DOHH2 (cell line): Measurements from ENCODE around the gene CLK4.

ENCODE experiments used
- H3F3A ChIP-seq: fragments of 200-600 bp; sonication (generic), shearing (Covaris generic); 2 replicates; pipeline ENCODE4 v1.6.0; 2016; ENCODE audit warnings: antibody characterized with exemption, mild to moderate bottlenecking; ENCODE audit not compliant: control insufficient read depth, insufficient read depth
- H3K27ac ChIP-seq: fragments of 200-600 bp; sonication (generic); 2 replicates; pipeline ENCODE4 v1.5.1; 2014; ENCODE audit warnings: low read depth, mild to moderate bottlenecking, low read length, moderate library complexity
- H3K27me3 ChIP-seq: fragments of 200-600 bp; sonication (generic); 2 replicates; pipeline ENCODE4 v1.6.1; 2014; ENCODE audit warnings: mild to moderate bottlenecking, low read length, mixed read lengths; ENCODE audit not compliant: control insufficient read depth
- H3K36me3 ChIP-seq: fragments of 200-600 bp; sonication (generic); 2 replicates; pipeline ENCODE4 v1.6.1; 2014; ENCODE audit warnings: mild to moderate bottlenecking, low read length, moderate library complexity, mixed read lengths; ENCODE audit not compliant: control insufficient read depth
- H3K4me1 ChIP-seq: fragments of 200-600 bp; sonication (generic); 2 replicates; pipeline ENCODE4 v1.6.1; 2014; ENCODE audit warnings: mild to moderate bottlenecking, low read length, mixed read lengths; ENCODE audit not compliant: control insufficient read depth
- H3K4me2 ChIP-seq: fragments of 200-600 bp; sonication (generic); 2 replicates; pipeline ENCODE4 v1.6.0; 2014; ENCODE audit warnings: mild to moderate bottlenecking, low read length, moderate library complexity
- H3K4me3 ChIP-seq: fragments of 200-600 bp; sonication (generic); 2 replicates; pipeline ENCODE4 v1.5.1; 2014; ENCODE audit warnings: mild to moderate bottlenecking, low read length, mixed read lengths
- H3K79me2 ChIP-seq: fragments of 200-600 bp; sonication (generic); 2 replicates; pipeline ENCODE4 v1.6.1; 2014; ENCODE audit warnings: mild to moderate bottlenecking, low read length, mixed read lengths; ENCODE audit not compliant: control insufficient read depth
- H3K9me2 ChIP-seq: fragments of 200-600 bp; sonication (generic); replicated peaks from 2 replicates; pipeline ENCODE4 v1.6.1; 2014; ENCODE audit warnings: mild to moderate bottlenecking, low read length, mixed read lengths; ENCODE audit not compliant: control insufficient read depth
- H3K9me3 ChIP-seq: fragments of 200-600 bp; sonication (generic); 2 replicates; pipeline ENCODE4 v1.6.1; 2014; ENCODE audit warnings: antibody characterized with exemption, low read length, mixed read lengths; ENCODE audit not compliant: control insufficient read depth, insufficient read depth
- H4K20me1 ChIP-seq: fragments of 200-600 bp; sonication (generic); 2 replicates; pipeline ENCODE4 v1.6.0; 2014; ENCODE audit warnings: low read depth, mild to moderate bottlenecking, antibody characterized with exemption, low read length, moderate library complexity; ENCODE audit not compliant: control insufficient read depth, insufficient read depth
- EZH2phosphoT487 ChIP-seq: fragments of 200-600 bp; sonication (generic); IDR thresholded peaks from 2 replicates; pipeline ENCODE4 v1.6.1; 2017; ENCODE audit warnings: borderline replicate concordance, mild to moderate bottlenecking, antibody characterized with exemption, low read length, moderate library complexity, mixed read lengths
- TF ChIP-seq, protein P1 (sequence below): fragments of 200-600 bp; sonication (generic); IDR thresholded peaks from one replicate; pipeline ENCODE4 v1.5.1; 2014; ENCODE audit warnings: antibody characterized with exemption, mild to moderate bottlenecking, low read depth, low read length; ENCODE audit not compliant: poor library complexity, severe bottlenecking

Gene CLK4

DNA sequence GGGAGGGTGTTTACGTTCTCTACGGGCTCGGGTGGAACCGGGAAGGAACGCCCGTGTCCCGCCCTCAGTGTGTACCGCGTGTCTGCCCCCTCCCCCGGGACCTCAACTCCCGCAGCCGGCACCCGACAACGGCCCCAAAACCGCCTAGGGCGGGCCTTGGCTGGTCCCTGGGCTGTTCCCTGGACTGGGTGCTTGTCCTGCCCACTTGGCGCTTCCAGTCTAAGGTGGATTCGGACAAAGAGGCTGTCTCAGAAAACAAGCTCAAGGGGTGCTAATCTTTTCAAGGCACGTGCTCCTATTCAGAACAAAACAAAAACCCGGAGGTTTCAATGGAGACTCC, 379 bp upstream of the CLK4 start:
- peaks cover 35% of the 10 kb centered on the region for H3K36me3 ChIP-seq
- H3K9me3 ChIP-seq, result peaks cover 2% of the 10 kb centered on the region; the same call in 1 of the 2 replicates
- no peaks in the 10 kb centered on the region for H3K9me2 ChIP-seq
- peaks cover 4% of the 10 kb centered on the region; the same call in 1 of the 2 replicates for H4K20me1 ChIP-seq
- peaks cover 47% of the 10 kb centered on the region for H3K79me2 ChIP-seq
- peaks cover 5% of the 10 kb centered on the region; the same call in 1 of the 2 replicates for H3F3A ChIP-seq
- H3K4me3 ChIP-seq, result peak overlapping the region; percentile 75
- peaks cover 39% of the 10 kb centered on the region for H3K4me1 ChIP-seq
- peak overlapping the region; percentile 72 for H3K4me2 ChIP-seq
- H3K27me3 ChIP-seq, result no peaks in the 10 kb centered on the region
- no peak overlapping the region for H3K27ac ChIP-seq
- TF ChIP-seq, protein P1, sequence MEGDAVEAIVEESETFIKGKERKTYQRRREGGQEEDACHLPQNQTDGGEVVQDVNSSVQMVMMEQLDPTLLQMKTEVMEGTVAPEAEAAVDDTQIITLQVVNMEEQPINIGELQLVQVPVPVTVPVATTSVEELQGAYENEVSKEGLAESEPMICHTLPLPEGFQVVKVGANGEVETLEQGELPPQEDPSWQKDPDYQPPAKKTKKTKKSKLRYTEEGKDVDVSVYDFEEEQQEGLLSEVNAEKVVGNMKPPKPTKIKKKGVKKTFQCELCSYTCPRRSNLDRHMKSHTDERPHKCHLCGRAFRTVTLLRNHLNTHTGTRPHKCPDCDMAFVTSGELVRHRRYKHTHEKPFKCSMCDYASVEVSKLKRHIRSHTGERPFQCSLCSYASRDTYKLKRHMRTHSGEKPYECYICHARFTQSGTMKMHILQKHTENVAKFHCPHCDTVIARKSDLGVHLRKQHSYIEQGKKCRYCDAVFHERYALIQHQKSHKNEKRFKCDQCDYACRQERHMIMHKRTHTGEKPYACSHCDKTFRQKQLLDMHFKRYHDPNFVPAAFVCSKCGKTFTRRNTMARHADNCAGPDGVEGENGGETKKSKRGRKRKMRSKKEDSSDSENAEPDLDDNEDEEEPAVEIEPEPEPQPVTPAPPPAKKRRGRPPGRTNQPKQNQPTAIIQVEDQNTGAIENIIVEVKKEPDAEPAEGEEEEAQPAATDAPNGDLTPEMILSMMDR, result no peak
- no peak for TF ChIP-seq EZH2phosphoT487

GRCh38 chr5:178625679-178626483, 969 bp downstream of the CLK4 start:
- H3K27me3 ChIP-seq, result no peaks in the 10 kb centered on the region
- H3K36me3 ChIP-seq, result peaks cover 48% of the 10 kb centered on the region
- no peak for TF ChIP-seq EZH2phosphoT487
- TF ChIP-seq, protein P1, result no peak
- H3K9me2 ChIP-seq, result no peaks in the 10 kb centered on the region
- peak overlapping the region; percentile 51 for H3K27ac ChIP-seq
- H3F3A ChIP-seq, result peaks cover 5% of the 10 kb centered on the region; the same call in 1 of the 2 replicates
- peak overlapping the region; percentile 85 for H3K4me3 ChIP-seq
- H3K4me2 ChIP-seq, result peak overlapping the region; percentile 98
- H3K9me3 ChIP-seq, result peaks cover 2% of the 10 kb centered on the region; the same call in 1 of the 2 replicates
- peaks cover 4% of the 10 kb centered on the region; the same call in 1 of the 2 replicates for H4K20me1 ChIP-seq
- H3K79me2 ChIP-seq, result peaks cover 55% of the 10 kb centered on the region
- H3K4me1 ChIP-seq, result peaks cover 33% of the 10 kb centered on the region

DNA sequence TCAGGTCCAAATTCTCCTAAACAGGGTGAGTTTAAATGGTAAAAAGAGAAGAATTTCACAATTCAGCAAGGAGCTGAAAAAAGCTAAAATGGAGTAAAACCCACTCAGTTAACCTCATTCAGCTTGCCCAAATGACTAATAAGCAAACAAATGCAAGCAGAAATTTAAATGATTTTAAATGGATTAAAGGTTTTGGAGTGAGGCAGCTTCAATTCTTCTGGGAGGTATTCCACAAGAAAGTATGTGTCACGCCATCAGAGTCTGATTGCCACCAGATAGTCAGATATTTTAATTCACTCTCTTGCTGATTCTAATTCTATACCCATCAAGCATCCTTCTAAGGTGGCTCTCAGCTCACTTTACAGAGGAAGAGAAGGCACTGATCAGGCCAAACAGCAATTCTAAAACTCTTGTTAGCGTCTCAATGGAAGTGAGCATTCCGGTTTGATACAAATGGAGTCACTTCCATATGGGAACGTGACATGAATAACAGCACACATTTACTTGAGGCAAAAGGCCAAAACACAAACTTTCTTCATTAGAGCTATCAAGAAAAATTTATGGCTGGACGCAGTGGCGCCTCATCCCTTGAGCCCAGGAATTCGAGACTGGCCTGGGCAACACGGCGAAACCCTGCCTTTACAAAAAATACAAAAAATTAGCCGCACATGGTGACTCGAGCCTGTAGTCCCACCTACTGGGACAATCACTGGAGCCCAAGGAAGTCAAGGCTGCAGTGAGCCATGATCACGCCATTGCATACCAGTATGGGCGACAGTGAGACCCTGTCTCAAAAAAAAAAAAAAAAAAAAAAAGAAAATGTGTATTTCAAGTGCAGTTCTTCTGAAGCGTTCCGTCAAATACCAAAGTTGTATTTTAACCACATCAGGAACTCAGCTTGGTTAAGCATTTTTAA, 2.0 kb downstream of the CLK4 start:
- Histone ChIP-seq H3K4me1 (peaks cover 26% of the 10 kb centered on the region), H3K27me3 (no peaks in the 10 kb centered on the region), H3F3A (peaks cover 5% of the 10 kb centered on the region; the same call in 1 of the 2 replicates), H3K4me2 (peak overlapping the region; percentile 98), H4K20me1 (peaks cover 4% of the 10 kb centered on the region; the same call in 1 of the 2 replicates), H3K27ac (no peak overlapping the region), H3K9me3 (peaks cover 2% of the 10 kb centered on the region; the same call in 1 of the 2 replicates), H3K79me2 (peaks cover 64% of the 10 kb centered on the region), H3K36me3 (peaks cover 58% of the 10 kb centered on the region), H3K9me2 (no peaks in the 10 kb centered on the region), H3K4me3 (peak overlapping the region; percentile 85)
- TF ChIP-seq, protein P1, result no peak
- no peak for TF ChIP-seq EZH2phosphoT487
